Upper lobe of left lung (tissue), 6 donors: ENCODE results near the gene MEGF8. TPM values are rescaled to one million over a fixed set of nuclear protein-coding genes. Genes with fewer than 3 reads are reported as not detected.
"Not testable (repeated sequence)": the region's sequence is repeated elsewhere in the genome, so short reads cannot be mapped to it uniquely, and the experiment has no call there.

ENCODE experiments used
- ATAC-seq, 2 donors: fragments of 200-7000 bp; cut with Tn5 transposase; one replicate each; pipeline ENCODE4 v1.9.1; 2022; ENCODE audit warnings: mild to moderate bottlenecking in 2 of 2, moderate library complexity in 2 of 2; ENCODE audit not compliant: low FRiP score in 2 of 2
- DNase-seq, 2 donors: peaks; one replicate each; pipeline ENCODE4 v3.0.0-alpha.2; 2019 to 2020
- H3K27ac ChIP-seq, 4 donors: fragments of 200-600 bp; sonication (generic); one replicate each; pipeline ENCODE4 v1.5.1; 2016 to 2019
- H3K27me3 ChIP-seq, 4 donors: fragments of 200-600 bp; sonication (generic); one replicate each; pipeline ENCODE4 v1.5.1; 2017 to 2019
- H3K36me3 ChIP-seq, 4 donors: fragments of 200-600 bp; sonication (generic); one replicate each; pipeline ENCODE4 v1.5.1; 2016 to 2019
- H3K4me1 ChIP-seq, 4 donors: fragments of 200-600 bp; sonication (generic); one replicate each; pipeline ENCODE4 v1.5.1; 2018 to 2019
- H3K4me3 ChIP-seq, 4 donors: fragments of 200-600 bp; sonication (generic); one replicate each; pipeline ENCODE4 v1.5.1; 2017 to 2019; ENCODE audit warnings: mild to moderate bottlenecking in 2 of 4, moderate library complexity in 1 of 4
- H3K9me3 ChIP-seq, 4 donors: fragments of 200-600 bp; sonication (generic); one replicate each; pipeline ENCODE4 v1.5.1; 2018 to 2019
- EP300 ChIP-seq, 4 donors: sonication (generic); formaldehyde crosslinking; IDR thresholded peaks; one replicate each; pipeline ENCODE4 v1.5.1; 2017; ENCODE audit warnings: antibody characterized with exemption in 4 of 4, control low read depth in 2 of 4
- POLR2A ChIP-seq, 4 donors: fragments of 450-650 bp; IDR thresholded peaks; one replicate each; pipeline ENCODE4 v1.5.1; 2016 to 2017; ENCODE audit warnings: antibody characterized with exemption in 4 of 4, mild to moderate bottlenecking in 2 of 4
- POLR2AphosphoS5 ChIP-seq, 2 donors: sonication (generic); formaldehyde crosslinking; IDR thresholded peaks; one replicate each; pipeline ENCODE4 v1.5.1; 2017; ENCODE audit warnings: antibody characterized with exemption in 2 of 2
- WGBS, 2 donors: methylation state at CpG; one replicate each; pipeline ENCODE4 v1.1.5; 2017 to 2018; 5-methylcytosine and 5-hydroxymethylcytosine counted together
- total RNA-seq, 6 donors: library from RNA; depleted of rRNA in 4 of 6; stranded (reverse); fragments of >200 nt in 4 of 6; gene quantifications; one replicate each; pipeline versions ENCODE4 v1.1.0 to v1.2.1, GENCODE V29; 2016 to 2021
- TF ChIP-seq, protein P1 (sequence below), 6 experiments: fragments of 450-650 bp in 4 of 6; fragments of 200-600 bp in 2 of 6; sonication (generic) in 2 of 6; IDR thresholded peaks; one replicate each; pipeline ENCODE4 v1.5.1; 2016 to 2019; ENCODE audit warnings: antibody characterized with exemption in 6 of 6
- donor health status: DM: no; HTN: no; CAD: no; lungs with moderate emphysema.
- donor health status: DM: no; HTN: yes; CAD: no; lungs with severe emphysema.

The MEGF8 gene
- total RNA-seq, 6 donors from 2014 or later: 13.7 to 30.7 (median 17.8) TPM

DNA sequence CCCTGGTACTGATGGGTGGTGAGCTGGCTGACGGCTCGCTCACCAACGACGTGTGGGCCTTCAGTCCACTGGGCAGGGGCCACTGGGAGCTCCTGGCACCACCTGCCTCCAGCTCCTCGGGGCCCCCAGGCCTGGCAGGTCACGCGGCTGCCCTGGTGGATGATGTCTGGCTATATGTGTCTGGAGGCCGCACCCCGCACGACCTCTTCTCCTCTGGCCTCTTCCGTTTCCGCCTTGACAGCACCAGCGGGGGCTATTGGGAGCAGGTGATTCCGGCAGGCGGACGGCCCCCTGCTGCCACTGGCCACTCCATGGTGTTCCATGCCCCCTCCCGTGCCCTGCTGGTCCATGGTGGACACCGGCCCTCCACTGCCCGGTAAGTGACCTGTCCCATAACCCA, 10.5 kb downstream of the MEGF8 start:
- no peaks in the 10 kb centered on the region for H3K9me3 ChIP-seq
- H3K4me3 ChIP-seq: no peak overlapping the region
- H3K36me3 ChIP-seq: peaks cover 0 to 34% (median 12%) of the 10 kb centered on the region in 4 donors
- no peak for TF ChIP-seq POLR2A (IDR thresholded peaks at IDR 0.05)
- TF ChIP-seq, protein P1, sequence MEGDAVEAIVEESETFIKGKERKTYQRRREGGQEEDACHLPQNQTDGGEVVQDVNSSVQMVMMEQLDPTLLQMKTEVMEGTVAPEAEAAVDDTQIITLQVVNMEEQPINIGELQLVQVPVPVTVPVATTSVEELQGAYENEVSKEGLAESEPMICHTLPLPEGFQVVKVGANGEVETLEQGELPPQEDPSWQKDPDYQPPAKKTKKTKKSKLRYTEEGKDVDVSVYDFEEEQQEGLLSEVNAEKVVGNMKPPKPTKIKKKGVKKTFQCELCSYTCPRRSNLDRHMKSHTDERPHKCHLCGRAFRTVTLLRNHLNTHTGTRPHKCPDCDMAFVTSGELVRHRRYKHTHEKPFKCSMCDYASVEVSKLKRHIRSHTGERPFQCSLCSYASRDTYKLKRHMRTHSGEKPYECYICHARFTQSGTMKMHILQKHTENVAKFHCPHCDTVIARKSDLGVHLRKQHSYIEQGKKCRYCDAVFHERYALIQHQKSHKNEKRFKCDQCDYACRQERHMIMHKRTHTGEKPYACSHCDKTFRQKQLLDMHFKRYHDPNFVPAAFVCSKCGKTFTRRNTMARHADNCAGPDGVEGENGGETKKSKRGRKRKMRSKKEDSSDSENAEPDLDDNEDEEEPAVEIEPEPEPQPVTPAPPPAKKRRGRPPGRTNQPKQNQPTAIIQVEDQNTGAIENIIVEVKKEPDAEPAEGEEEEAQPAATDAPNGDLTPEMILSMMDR (IDR thresholded peaks at IDR 0.05): no peak
- TF ChIP-seq EP300 (IDR thresholded peaks at IDR 0.05): no peak
- TF ChIP-seq POLR2AphosphoS5 (IDR thresholded peaks at IDR 0.05): no peak
- 94 to 95% methylated on average over 18 to 19 of the region's 19 CpGs for WGBS, 2 donors
- H3K4me1 ChIP-seq: no peaks in the 10 kb centered on the region
- ATAC-seq (no peak), DNase-seq (no peak)
- H3K27me3 ChIP-seq: no peaks in the 10 kb centered on the region
- no peak overlapping the region for H3K27ac ChIP-seq

DNA sequence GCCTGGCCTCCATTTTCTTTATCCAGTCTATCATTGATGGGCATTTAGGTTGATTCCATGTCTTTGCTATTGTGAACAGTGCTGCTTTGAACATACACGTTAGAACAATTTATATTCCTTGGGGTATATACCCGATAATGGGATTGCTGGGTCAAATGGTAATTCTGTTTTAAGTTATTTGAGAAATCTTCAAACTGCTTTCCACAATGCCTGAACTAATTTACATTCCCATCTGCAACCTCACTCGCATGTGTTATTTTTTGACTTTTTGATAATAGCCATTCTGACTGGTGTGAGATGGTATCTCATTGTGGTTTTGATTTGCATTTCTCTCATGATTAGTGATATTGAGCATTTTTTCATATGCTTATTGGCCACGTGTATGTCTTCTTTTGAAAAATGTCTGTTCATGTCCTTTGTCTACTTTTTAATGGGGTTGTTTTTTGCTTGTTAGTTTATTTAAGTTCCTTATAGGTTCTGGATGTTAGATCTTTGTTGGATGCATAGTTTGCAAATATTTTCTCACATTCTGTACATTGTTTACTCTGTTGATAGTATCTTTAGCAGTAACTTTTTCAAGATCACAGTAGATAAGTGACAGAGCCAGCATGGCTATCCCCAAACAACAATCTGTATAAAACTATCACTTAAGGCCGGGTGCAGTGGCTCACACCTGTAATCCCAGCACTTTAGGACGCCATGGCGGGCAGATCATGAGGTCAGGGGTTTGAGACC, 13.9 kb downstream of the MEGF8 start:
- H3K27me3 ChIP-seq, H3K4me1 ChIP-seq, DNase-seq, ATAC-seq, H3K4me3 ChIP-seq, H3K27ac ChIP-seq, H3K9me3 ChIP-seq: not testable (repeated sequence)
- 85 to 95% methylated on average over 7 of the region's 7 CpGs for WGBS, 2 donors
- H3K36me3 ChIP-seq: peaks cover 0 to 40% (median 12%) of the 10 kb centered on the region in 4 donors

DNA sequence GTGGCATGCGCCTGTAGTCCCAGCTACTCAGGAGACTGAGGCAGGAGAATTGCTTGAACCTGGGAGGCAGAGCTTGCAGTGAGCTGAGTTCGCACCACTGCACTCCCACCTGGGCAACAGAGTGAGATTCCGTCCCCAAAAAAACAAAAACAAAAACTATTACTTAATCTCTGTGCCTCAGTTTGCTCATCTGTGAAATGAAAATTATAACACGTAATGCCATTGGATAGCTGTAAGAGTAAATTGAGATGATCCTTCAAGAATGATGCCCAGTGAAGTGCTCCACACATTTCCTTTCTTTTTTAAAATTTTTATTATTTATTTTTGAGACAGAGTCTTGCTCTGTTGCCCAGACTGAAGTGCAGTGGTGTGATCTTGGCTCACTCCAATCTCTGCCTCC, 14.5 kb downstream of the MEGF8 start:
- H3K36me3 ChIP-seq: peaks cover 0 to 39% (median 16%) of the 10 kb centered on the region in 4 donors
- WGBS, 2 donors: 94% methylated on average over 3 to 4 of the region's 4 CpGs
- ATAC-seq, H3K9me3 ChIP-seq, H3K27ac ChIP-seq, DNase-seq, H3K27me3 ChIP-seq, H3K4me1 ChIP-seq, H3K4me3 ChIP-seq: not testable (repeated sequence)

DNA sequence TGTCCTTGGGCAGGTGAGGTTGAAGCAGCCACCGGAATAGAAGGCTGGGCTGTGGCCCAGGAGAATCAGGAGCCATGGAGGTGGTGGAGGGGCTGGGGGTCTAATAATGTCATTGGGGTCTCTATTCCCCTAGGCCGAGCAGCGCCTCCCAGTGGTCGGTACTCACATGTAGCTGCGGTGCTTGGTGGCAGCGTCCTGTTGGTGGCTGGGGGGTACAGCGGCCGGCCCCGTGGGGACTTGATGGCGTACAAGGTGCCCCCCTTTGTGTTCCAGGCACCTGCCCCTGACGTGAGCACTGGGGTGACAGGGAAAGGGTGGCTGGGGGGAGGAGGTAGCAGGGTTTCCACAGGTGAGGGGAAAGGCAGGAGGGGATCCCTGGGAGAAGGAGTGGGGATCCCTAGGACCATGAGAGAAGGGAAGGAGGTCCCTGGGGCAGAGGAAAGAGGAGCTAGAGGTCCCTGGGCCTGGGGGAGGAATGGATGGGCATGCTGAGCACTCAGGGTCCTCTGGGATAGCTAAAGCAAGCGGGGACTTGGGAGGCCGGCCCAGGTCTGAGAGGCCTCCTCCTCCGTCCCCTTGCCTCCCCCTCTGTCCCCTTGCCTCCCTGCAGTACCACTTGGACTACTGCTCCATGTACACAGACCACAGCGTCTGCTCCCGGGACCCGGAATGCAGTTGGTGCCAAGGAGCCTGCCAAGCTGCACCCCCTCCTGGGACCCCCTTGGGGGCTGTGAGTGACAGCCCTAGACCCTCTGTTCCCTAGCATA, 18.1 kb downstream of the MEGF8 start:
- DNase-seq: peak in 1 of 2 donors; percentile 69
- no peak for TF ChIP-seq POLR2A (IDR thresholded peaks at IDR 0.05)
- TF ChIP-seq EP300 (IDR thresholded peaks at IDR 0.05): no peak
- no peak for TF ChIP-seq POLR2AphosphoS5 (IDR thresholded peaks at IDR 0.05)
- TF ChIP-seq, protein P1 (IDR thresholded peaks at IDR 0.05): no peak
- WGBS, 2 donors: 91 to 97% methylated on average over 8 to 12 of the region's 17 CpGs

DNA sequence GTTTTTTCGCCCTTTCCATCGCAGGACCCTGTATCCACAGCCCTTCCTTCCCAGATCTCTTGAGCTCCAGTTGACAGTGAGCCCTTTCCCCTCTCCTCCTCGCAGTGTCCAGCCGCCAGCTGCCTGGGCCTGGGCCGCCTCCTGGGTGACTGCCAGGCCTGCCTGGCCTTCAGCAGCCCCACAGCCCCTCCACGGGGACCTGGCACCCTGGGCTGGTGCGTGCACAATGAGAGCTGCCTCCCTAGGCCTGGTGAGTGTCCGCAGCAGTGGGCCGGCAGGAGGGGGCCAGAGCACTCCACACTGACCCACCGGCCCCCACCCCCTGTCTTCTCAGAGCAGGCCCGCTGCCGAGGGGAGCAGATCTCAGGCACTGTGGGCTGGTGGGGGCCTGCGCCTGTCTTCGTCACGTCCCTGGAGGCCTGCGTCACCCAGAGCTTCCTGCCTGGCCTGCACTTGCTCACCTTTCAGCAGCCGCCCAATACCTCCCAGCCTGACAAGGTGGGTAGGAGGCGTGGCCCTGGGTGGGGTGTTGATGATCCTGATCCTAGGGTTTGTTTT, 19.0 kb downstream of the MEGF8 start:
- peak in 1 of 2 donors; percentile 28 for ATAC-seq
- H3K9me3 ChIP-seq: no peaks in the 10 kb centered on the region
- H3K36me3 ChIP-seq: peaks cover 0 to 34% (median 13%) of the 10 kb centered on the region in 4 donors
- no peak overlapping the region for H3K4me3 ChIP-seq
- WGBS, 2 donors: 91 to 95% methylated on average over 13 to 17 of the region's 18 CpGs
- no peaks in the 10 kb centered on the region for H3K27me3 ChIP-seq
- peak in 1 of 2 donors; percentile 71 for DNase-seq
- TF ChIP-seq POLR2A (IDR thresholded peaks at IDR 0.05) (no peak), POLR2AphosphoS5 (IDR thresholded peaks at IDR 0.05) (no peak), EP300 (IDR thresholded peaks at IDR 0.05) (no peak)
- TF ChIP-seq, protein P1 (IDR thresholded peaks at IDR 0.05): no peak
- H3K4me1 ChIP-seq: no peaks in the 10 kb centered on the region
- H3K27ac ChIP-seq: no peak overlapping the region

More for the DNA sequence above, 18.1 kb downstream of the MEGF8 start:
- peak in 1 of 2 donors; percentile 32 for ATAC-seq
- H3K4me3 ChIP-seq: no peak overlapping the region
- no peaks in the 10 kb centered on the region for H3K9me3 ChIP-seq
- no peak overlapping the region for H3K27ac ChIP-seq
- no peaks in the 10 kb centered on the region for H3K4me1 ChIP-seq
- H3K36me3 ChIP-seq: peaks cover 0 to 31% (median 12%) of the 10 kb centered on the region in 4 donors
- no peaks in the 10 kb centered on the region for H3K27me3 ChIP-seq
